Measurements from ENCODE around the gene E4F1. TPM values are rescaled to one million over a fixed set of nuclear protein-coding genes. Genes with fewer than 3 reads are reported as not detected.

E4F1 gene
- total and polyA plus RNA-seq, 2 of the 13 experiments (the other 11 are each of a cell fraction or from before 2014, with no cell fraction given) = 13.8 to 19.5 TPM

DNA sequence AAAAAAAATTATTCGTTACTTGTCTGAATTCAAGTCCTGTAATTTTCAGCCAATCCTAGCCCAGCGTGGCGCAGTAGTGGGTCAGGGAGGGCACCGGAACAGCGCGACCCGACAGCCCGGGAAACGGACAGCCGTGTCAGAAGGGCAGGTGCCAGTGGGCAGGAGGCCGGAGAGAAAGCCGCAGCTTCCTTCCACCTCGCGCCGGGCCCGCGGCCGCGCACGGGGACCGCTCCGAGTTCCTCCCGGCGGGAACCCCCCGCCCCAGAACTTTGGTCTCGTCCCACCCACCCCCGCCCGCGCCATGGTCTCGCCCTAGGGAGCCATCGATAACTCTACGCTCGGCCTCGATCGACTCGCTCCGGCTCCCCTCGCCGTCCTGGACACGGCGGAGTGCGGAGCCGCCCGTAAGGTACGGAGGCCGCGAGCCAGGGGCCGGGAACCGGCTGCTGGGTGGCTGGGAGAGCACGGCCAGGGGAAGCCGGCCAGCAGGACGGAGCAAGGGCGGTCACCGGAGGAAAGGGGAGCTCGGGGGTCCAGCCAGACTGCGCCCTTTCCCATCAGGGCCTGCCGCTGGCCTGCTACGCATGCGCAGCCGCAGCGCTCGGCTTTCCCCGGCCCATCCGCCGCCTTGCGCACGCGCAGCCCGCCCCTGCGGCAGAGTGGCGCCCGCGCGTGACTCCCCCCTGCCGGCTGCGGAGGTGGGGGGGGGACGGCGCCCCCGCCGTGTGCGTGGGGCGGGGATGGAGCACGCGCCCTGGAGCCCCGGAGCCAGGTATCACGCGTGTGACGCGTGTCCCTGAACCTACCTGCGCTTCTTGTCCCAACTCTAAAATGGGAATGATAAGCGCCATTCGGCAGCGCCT lies 18.1 kb upstream of the E4F1 start, which contains the start of gene MLST8 (continued):
- TF ChIP-seq, protein P1, sequence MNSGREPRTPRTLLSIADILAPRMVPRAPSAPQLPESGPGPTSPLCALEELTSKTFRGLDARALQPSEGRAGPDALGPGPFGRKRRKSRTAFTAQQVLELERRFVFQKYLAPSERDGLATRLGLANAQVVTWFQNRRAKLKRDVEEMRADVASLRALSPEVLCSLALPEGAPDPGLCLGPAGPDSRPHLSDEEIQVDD (CRISPR knock-in tag; IDR thresholded peaks at IDR 0.05; ENCODE audit: borderline replicate concordance) = peak; percentile 88; the same call in 1 of the 2 replicates
- TF ChIP-seq ZNF549 (CRISPR knock-in tag; IDR thresholded peaks at IDR 0.05) = no peak
- TF ChIP-seq, protein P2, sequence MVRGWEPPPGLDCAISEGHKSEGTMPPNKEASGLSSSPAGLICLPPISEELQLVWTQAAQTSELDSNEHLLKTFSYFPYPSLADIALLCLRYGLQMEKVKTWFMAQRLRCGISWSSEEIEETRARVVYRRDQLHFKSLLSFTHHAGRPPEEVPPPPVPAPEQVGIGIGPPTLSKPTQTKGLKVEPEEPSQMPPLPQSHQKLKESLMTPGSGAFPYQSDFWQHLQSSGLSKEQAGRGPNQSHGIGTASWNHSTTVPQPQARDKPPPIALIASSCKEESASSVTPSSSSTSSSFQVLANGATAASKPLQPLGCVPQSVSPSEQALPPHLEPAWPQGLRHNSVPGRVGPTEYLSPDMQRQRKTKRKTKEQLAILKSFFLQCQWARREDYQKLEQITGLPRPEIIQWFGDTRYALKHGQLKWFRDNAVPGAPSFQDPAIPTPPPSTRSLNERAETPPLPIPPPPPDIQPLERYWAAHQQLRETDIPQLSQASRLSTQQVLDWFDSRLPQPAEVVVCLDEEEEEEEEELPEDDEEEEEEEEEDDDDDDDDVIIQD (CRISPR knock-in tag; IDR thresholded peaks at IDR 0.05; ENCODE audit: low read depth) = no peak
- TF ChIP-seq ZNF709 (CRISPR knock-in tag; IDR thresholded peaks at IDR 0.05) = peak; percentile 74
- TF ChIP-seq, protein P3, sequence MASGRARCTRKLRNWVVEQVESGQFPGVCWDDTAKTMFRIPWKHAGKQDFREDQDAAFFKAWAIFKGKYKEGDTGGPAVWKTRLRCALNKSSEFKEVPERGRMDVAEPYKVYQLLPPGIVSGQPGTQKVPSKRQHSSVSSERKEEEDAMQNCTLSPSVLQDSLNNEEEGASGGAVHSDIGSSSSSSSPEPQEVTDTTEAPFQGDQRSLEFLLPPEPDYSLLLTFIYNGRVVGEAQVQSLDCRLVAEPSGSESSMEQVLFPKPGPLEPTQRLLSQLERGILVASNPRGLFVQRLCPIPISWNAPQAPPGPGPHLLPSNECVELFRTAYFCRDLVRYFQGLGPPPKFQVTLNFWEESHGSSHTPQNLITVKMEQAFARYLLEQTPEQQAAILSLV (CRISPR knock-in tag; IDR thresholded peaks at IDR 0.05; ENCODE audit: borderline replicate concordance) = peak; percentile 77; the same call in 1 of the 2 replicates
- TF ChIP-seq, protein P4, sequence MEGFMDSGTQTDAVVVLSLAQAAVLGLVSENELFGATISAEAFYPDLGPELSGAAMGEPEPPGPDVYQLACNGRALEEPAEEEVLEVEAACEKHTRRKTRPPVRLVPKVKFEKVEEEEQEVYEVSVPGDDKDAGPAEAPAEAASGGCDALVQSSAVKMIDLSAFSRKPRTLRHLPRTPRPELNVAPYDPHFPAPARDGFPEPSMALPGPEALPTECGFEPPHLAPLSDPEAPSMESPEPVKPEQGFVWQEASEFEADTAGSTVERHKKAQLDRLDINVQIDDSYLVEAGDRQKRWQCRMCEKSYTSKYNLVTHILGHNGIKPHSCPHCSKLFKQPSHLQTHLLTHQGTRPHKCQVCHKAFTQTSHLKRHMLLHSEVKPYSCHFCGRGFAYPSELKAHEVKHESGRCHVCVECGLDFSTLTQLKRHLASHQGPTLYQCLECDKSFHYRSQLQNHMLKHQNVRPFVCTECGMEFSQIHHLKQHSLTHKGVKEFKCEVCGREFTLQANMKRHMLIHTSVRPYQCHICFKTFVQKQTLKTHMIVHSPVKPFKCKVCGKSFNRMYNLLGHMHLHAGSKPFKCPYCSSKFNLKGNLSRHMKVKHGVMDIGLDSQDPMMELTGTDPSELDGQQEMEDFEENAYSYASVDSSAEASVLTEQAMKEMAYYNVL (CRISPR knock-in tag; IDR thresholded peaks at IDR 0.05; ENCODE audit: borderline replicate concordance) = peak; percentile 68; the same call in 1 of the 2 replicates
- TF ChIP-seq, protein P5, sequence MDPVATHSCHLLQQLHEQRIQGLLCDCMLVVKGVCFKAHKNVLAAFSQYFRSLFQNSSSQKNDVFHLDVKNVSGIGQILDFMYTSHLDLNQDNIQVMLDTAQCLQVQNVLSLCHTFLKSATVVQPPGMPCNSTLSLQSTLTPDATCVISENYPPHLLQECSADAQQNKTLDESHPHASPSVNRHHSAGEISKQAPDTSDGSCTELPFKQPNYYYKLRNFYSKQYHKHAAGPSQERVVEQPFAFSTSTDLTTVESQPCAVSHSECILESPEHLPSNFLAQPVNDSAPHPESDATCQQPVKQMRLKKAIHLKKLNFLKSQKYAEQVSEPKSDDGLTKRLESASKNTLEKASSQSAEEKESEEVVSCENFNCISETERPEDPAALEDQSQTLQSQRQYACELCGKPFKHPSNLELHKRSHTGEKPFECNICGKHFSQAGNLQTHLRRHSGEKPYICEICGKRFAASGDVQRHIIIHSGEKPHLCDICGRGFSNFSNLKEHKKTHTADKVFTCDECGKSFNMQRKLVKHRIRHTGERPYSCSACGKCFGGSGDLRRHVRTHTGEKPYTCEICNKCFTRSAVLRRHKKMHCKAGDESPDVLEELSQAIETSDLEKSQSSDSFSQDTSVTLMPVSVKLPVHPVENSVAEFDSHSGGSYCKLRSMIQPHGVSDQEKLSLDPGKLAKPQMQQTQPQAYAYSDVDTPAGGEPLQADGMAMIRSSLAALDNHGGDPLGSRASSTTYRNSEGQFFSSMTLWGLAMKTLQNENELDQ (CRISPR knock-in tag; IDR thresholded peaks at IDR 0.05; ENCODE audit: borderline replicate concordance) = 0 out of 2 replicates have a peak, but pooled peaks have one; percentile 44
- peak; percentile 87 for TF ChIP-seq POLR2G (IDR thresholded peaks at IDR 0.05; ENCODE audit: low read depth, low read length)
- TF ChIP-seq ZNF879 (CRISPR knock-in tag; IDR thresholded peaks at IDR 0.05) = peak; percentile 74; the same call in 1 of the 2 replicates
- TF ChIP-seq, protein P6, sequence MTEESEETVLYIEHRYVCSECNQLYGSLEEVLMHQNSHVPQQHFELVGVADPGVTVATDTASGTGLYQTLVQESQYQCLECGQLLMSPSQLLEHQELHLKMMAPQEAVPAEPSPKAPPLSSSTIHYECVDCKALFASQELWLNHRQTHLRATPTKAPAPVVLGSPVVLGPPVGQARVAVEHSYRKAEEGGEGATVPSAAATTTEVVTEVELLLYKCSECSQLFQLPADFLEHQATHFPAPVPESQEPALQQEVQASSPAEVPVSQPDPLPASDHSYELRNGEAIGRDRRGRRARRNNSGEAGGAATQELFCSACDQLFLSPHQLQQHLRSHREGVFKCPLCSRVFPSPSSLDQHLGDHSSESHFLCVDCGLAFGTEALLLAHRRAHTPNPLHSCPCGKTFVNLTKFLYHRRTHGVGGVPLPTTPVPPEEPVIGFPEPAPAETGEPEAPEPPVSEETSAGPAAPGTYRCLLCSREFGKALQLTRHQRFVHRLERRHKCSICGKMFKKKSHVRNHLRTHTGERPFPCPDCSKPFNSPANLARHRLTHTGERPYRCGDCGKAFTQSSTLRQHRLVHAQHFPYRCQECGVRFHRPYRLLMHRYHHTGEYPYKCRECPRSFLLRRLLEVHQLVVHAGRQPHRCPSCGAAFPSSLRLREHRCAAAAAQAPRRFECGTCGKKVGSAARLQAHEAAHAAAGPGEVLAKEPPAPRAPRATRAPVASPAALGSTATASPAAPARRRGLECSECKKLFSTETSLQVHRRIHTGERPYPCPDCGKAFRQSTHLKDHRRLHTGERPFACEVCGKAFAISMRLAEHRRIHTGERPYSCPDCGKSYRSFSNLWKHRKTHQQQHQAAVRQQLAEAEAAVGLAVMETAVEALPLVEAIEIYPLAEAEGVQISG (CRISPR knock-in tag; IDR thresholded peaks at IDR 0.05) = peak; percentile 74; the same call in 1 of the 2 replicates
- peak; percentile 59 for TF ChIP-seq KMT2A (CRISPR knock-in tag; IDR thresholded peaks at IDR 0.05)
- no peak for TF ChIP-seq ZNF678 (CRISPR knock-in tag; IDR thresholded peaks at IDR 0.05)
- 0 out of 2 replicates have a peak, but pooled peaks have one; percentile 15 for TF ChIP-seq ZNF138 (CRISPR knock-in tag; IDR thresholded peaks at IDR 0.05; ENCODE audit: low read depth)
- no peak for TF ChIP-seq TCF12 (IDR thresholded peaks at IDR 0.05)
- TF ChIP-seq TCF12 (CRISPR knock-in tag; IDR thresholded peaks at IDR 0.05) = peak; percentile 49; the same call in 1 of the 2 replicates
- peak; percentile 97 for TF ChIP-seq RBFOX2 (IDR thresholded peaks at IDR 0.05; ENCODE audit: low read depth, low read length)
- TF ChIP-seq SMARCC2 (IDR thresholded peaks at IDR 0.05) = no peak
